Bronchial epithelial cell (primary cell): Measurements from ENCODE around the gene WLS. TPM values are rescaled to one million over a fixed set of nuclear protein-coding genes. Genes with fewer than 3 reads are reported as not detected.

Experiments
- DNase-seq: peaks from one replicate; pipeline ENCODE4 v3.0.0-alpha.2; 2010; ENCODE audit warnings: low read depth
- FAIRE-seq: peaks from 2 replicates; lab custom pipeline; 2011; peaks lifted over from hg19 to GRCh38; lab: Jason Lieb, UNC
- H3K27me3 ChIP-seq: 2 replicates; pipeline ENCODE4 v1.5.1; 2011; ENCODE audit warnings: low read length; ENCODE audit not compliant: control insufficient read depth, insufficient read depth
- H3K36me3 ChIP-seq: 2 replicates; pipeline ENCODE4 v1.5.1; 2011; ENCODE audit warnings: low read length; ENCODE audit not compliant: control insufficient read depth, insufficient read depth
- H3K4me3 ChIP-seq: 2 replicates; pipeline ENCODE4 v1.5.1; 2011; ENCODE audit warnings: mild to moderate bottlenecking, low read depth, low read length, control low read depth
- CTCF ChIP-seq: IDR thresholded peaks from 2 replicates; pipeline ENCODE4 v1.5.1; 2011; ENCODE audit warnings: mild to moderate bottlenecking, moderate library complexity, low read length, control low read depth, inconsistent platforms; ENCODE audit not compliant: insufficient read depth, severe bottlenecking
- total RNA-seq: library from RNA; depleted of rRNA; stranded (reverse); fragments of >200 nt; gene quantifications from 2 replicates; pipeline ENCODE4 v1.2.1, GENCODE V29; 2014

The WLS gene
- total RNA-seq, 1 donor from 2014 or later: 39.8 TPM

- Histone ChIP-seq H3K36me3 (no peaks in the 10 kb centered on the region), H3K4me3 (peak overlapping the region; percentile 58), H3K27me3 (no peaks in the 10 kb centered on the region)
- FAIRE-seq (no peak), DNase-seq (no peak)
- no peak for TF ChIP-seq CTCF
These were observed 1.3 kb downstream of the WLS start for GRCh38 chr1:68230901-68231626.

GRCh38 chr1:68230484-68230802 is 1.9 kb downstream of the WLS start:
- DNase-seq: no peak
- FAIRE-seq: peak; percentile 47
- peak overlapping the region; percentile 58 for H3K4me3 ChIP-seq
- no peaks in the 10 kb centered on the region for H3K36me3 ChIP-seq
- no peaks in the 10 kb centered on the region for H3K27me3 ChIP-seq
- TF ChIP-seq CTCF: no peak

- no peaks in the 10 kb centered on the region for H3K36me3 ChIP-seq
- FAIRE-seq (no peak), DNase-seq (no peak)
- no peaks in the 10 kb centered on the region for H3K27me3 ChIP-seq
- peak overlapping the region; percentile 58 for H3K4me3 ChIP-seq
- no peak for TF ChIP-seq CTCF
These were observed 2.5 kb downstream of the WLS start for GRCh38 chr1:68229650-68230483.

GRCh38 chr1:68228851-68229250 is 3.5 kb downstream of the WLS start:
- Histone ChIP-seq H3K27me3 (no peaks in the 10 kb centered on the region), H3K4me3 (no peak overlapping the region), H3K36me3 (no peaks in the 10 kb centered on the region)
- FAIRE-seq (no peak), DNase-seq (no peak)
- no peak for TF ChIP-seq CTCF

- no peak overlapping the region for H3K4me3 ChIP-seq
- DNase-seq (no peak), FAIRE-seq (no peak)
- H3K36me3 ChIP-seq: no peaks in the 10 kb centered on the region
- no peaks in the 10 kb centered on the region for H3K27me3 ChIP-seq
- TF ChIP-seq CTCF: no peak
These were observed 4.7 kb downstream of the WLS start for GRCh38 chr1:68227598-68227997.
